ENCODE data around the gene GNPNAT1.

DNA sequence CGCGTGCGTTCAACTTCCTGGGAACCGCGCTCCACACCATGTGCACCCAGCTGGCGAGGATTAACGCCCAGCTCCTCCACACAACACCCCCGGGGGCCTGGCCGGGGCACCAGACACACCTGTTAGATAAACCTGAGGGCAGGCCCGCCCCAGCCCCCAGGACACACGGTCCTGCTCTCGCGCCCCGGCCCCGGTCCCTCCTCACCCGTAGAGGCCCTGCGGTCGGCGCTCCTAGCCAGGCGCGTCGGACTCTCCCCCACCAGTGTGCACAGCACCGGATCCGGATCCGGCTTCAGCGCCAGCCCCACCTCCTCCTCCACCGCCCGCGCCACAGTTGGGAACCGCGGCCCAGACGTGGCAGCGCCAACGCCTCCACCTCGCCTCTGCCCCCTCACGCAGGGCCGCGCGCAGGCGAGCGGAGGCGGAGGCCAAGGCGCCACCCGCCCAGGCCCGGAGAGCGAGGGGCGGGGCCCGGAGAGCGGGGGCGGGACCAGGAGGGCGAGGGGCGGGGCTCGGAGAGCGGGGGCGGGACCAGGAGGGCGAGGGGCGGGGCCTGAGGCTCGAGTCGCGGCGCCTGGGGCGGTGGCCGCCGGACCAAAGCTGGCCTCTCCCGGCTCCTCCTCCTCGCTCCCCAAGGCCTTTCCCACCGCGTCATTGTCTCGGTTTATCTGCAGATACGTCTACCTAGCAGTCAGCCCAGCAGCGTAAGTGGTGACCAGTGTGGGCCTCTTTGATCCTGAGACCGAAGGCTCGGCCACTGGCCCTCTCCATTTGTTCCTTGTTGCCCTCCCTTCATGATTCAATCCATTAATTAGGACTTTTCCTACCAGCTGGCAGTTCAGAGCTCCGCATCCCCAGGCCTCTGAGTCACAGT, at the start of gene GNPNAT1:
- TF ChIP-seq EZH2 (IDR thresholded peaks at IDR 0.05) (no peak), FOXP2 (optimal IDR thresholded peaks at IDR 0.05; ENCODE audit: control extremely low read depth, extremely low read length, insufficient read depth) (peak; percentile 17), POLR2AphosphoS5 (IDR thresholded peaks at IDR 0.05; ENCODE audit: borderline replicate concordance, low read depth, low read length) (peak; percentile 91)

All from SK-N-MC (cell line).